Measurements from ENCODE around the gene SMC2. TPM values are rescaled to one million over a fixed set of nuclear protein-coding genes. Genes with fewer than 3 reads are reported as not detected.
A peak's percentile ranks its signal among the peaks of the same experiment; 100 is the strongest.

SMC2 gene
- 10.4 TPM for total RNA-seq
- long read RNA-seq, full-length matches to known transcripts = 1 of 16 reads
- long read RNA-seq, partial matches to known transcripts = 9 of 16 reads
- long read RNA-seq, other reads (novel, unspliced or antisense) = 6 of 16 reads

- ATAC-seq (peak; percentile 98), DNase-seq (peak; percentile 96)
- intact Hi-C loops (cut with DNase I) = no loop called here
- Histone ChIP-seq H3K9me3 (no peaks in the 10 kb centered on the region), H3K36me3 (no peaks in the 10 kb centered on the region), H3K27me3 (ENCODE audit: low read depth) (no peaks in the 10 kb centered on the region), H3K4me3 (peak within 1 kb of the TSS; percentile 65), H3K4me1 (peaks cover 30% of the 10 kb centered on the region), H3K27ac (peak within 1 kb of the TSS; percentile 97)
- TF ChIP-seq, protein P1, sequence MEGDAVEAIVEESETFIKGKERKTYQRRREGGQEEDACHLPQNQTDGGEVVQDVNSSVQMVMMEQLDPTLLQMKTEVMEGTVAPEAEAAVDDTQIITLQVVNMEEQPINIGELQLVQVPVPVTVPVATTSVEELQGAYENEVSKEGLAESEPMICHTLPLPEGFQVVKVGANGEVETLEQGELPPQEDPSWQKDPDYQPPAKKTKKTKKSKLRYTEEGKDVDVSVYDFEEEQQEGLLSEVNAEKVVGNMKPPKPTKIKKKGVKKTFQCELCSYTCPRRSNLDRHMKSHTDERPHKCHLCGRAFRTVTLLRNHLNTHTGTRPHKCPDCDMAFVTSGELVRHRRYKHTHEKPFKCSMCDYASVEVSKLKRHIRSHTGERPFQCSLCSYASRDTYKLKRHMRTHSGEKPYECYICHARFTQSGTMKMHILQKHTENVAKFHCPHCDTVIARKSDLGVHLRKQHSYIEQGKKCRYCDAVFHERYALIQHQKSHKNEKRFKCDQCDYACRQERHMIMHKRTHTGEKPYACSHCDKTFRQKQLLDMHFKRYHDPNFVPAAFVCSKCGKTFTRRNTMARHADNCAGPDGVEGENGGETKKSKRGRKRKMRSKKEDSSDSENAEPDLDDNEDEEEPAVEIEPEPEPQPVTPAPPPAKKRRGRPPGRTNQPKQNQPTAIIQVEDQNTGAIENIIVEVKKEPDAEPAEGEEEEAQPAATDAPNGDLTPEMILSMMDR (IDR thresholded peaks at IDR 0.05) = no peak
These were observed at the start of gene SMC2 for GRCh38 chr9:104093647-104094533. Gene SMC2, plus strand, starts transcription at chr9:104094309. Its CDS starts 1,076 bp downstream, at chr9:104095385.

DNA sequence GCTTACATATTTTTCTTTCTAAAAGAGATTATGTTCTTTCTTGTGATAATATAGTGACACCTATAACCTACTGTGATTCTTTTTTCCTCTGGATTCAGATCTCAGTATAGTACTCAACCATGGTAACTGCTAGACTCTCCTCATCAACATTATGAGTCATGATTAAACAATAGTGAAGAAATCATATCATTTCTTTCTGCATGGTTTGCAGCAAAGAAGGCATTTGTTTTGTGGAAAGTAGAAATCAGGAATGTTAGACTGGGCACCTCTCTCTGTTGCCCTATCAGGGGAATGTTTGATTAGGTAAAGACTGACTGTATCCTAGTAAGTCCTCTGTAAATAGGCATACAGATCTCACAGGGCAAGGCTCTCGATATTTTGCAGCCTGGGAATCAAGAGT lies 25.6 kb upstream of the SMC2 start:
- no peaks in the 10 kb centered on the region for H3K27me3 ChIP-seq (ENCODE audit: low read depth)
- intact Hi-C loops (cut with DNase I) = no loop called here

GRCh38 chr9:104069288-104069687 lies 24.8 kb upstream of the SMC2 start:
- H3K27ac ChIP-seq = no peak overlapping the region
- no peaks in the 10 kb centered on the region for H3K9me3 ChIP-seq
- H3K4me1 ChIP-seq = no peaks in the 10 kb centered on the region
- DNase-seq (no peak), ATAC-seq (no peak)
- H3K4me3 ChIP-seq = no peak overlapping the region
- TF ChIP-seq, protein P1 (IDR thresholded peaks at IDR 0.05) = no peak
- intact Hi-C loops (cut with DNase I) = no loop called here
- H3K27me3 ChIP-seq (ENCODE audit: low read depth) = no peaks in the 10 kb centered on the region
- no peaks in the 10 kb centered on the region for H3K36me3 ChIP-seq

More for the DNA sequence above, 25.6 kb upstream of the SMC2 start:
- TF ChIP-seq, protein P1 (IDR thresholded peaks at IDR 0.05) = no peak
- no peak for DNase-seq
- no peak overlapping the region for H3K4me3 ChIP-seq
- H3K27ac ChIP-seq = no peak overlapping the region
- no peaks in the 10 kb centered on the region for H3K36me3 ChIP-seq
- no peak for ATAC-seq
- no peaks in the 10 kb centered on the region for H3K9me3 ChIP-seq
- H3K4me1 ChIP-seq = no peaks in the 10 kb centered on the region

GRCh38 chr9:104071589-104071988 lies 22.5 kb upstream of the SMC2 start:
- Histone ChIP-seq H3K27me3 (ENCODE audit: low read depth) (no peaks in the 10 kb centered on the region), H3K36me3 (no peaks in the 10 kb centered on the region), H3K4me1 (peaks cover 10% of the 10 kb centered on the region), H3K27ac (no peak overlapping the region), H3K4me3 (no peak overlapping the region), H3K9me3 (no peaks in the 10 kb centered on the region)
- TF ChIP-seq, protein P1 (IDR thresholded peaks at IDR 0.05) = no peak
- intact Hi-C loops (cut with DNase I) = no loop called here
- no peak for DNase-seq
- no peak for ATAC-seq

DNA sequence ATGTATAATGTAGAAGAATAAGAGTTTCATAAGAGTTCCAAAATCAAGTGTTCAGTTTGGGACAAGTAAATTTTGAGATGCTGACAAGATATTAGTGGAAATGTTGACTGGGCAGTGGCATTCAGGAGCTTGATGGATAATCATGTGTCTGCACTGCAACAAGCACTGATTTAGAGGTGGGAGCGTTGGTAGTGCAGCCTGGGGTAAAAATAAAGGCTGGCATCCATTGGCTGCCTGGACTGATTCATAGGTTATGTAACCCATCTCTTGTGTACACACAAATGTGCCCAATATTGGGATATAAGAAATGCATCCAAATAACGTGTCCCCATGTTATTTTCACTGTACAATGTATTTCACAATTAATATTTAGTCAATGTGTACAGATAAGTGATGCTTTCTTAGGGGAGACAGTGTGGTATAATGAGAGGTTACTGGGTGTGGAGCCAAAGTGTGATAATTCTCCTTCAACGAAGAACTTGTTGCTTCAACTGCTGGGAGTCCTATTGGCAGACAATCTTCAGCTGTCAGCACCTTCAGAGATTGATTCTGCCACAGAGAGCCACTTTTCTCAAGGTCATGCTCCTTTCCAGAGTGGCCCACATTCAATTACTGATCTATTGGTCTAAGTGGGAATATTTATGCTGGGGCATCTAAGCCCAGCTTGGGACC lies 20.9 kb upstream of the SMC2 start:
- Histone ChIP-seq H3K27ac (no peak overlapping the region), H3K4me1 (peaks cover 10% of the 10 kb centered on the region), H3K4me3 (no peak overlapping the region), H3K27me3 (ENCODE audit: low read depth) (no peaks in the 10 kb centered on the region), H3K36me3 (no peaks in the 10 kb centered on the region), H3K9me3 (no peaks in the 10 kb centered on the region)
- intact Hi-C loops (cut with DNase I) = no loop called here
- TF ChIP-seq, protein P1 (IDR thresholded peaks at IDR 0.05) = no peak
- DNase-seq (no peak), ATAC-seq (no peak)
